Measurements from ENCODE around the gene C1orf53. TPM values are rescaled to one million over a fixed set of nuclear protein-coding genes. Genes with fewer than 3 reads are reported as not detected.

C1orf53 gene
- total and polyA plus RNA-seq, 2 donors from 2014 or later: 8.4 to 8.9 TPM

GRCh38 chr1:197942042-197942441, 39.6 kb downstream of the C1orf53 start:
- no peak for TF ChIP-seq CTCF (IDR thresholded peaks at IDR 0.05; ENCODE audit: borderline replicate concordance, extremely low read depth, insufficient read depth)
- H3K9me3 ChIP-seq (ENCODE audit: control insufficient read depth in 2 of 3, insufficient read depth in 1 of 3, low read length in 3 of 3): no peaks in the 10 kb centered on the region
- no peak overlapping the region for H3K27ac ChIP-seq (ENCODE audit: low read depth in 2 of 2, low read length in 2 of 2)
- FAIRE-seq (no peak), DNase-seq (no peak)
- intact Hi-C loops (cut with DNase I): no loop called here
- no peak overlapping the region for H3K4me3 ChIP-seq (ENCODE audit: low read length in 3 of 3)
- no peak overlapping the region for H3K9ac ChIP-seq (ENCODE audit: low read length in 3 of 3)
- no peaks in the 10 kb centered on the region for H3K4me1 ChIP-seq (ENCODE audit: control insufficient read depth in 2 of 3, insufficient read depth in 2 of 3, low read depth in 1 of 3, low read length in 3 of 3)
- no peaks in the 10 kb centered on the region for H3K36me3 ChIP-seq (ENCODE audit: control insufficient read depth in 2 of 3, insufficient read depth in 3 of 3, low read length in 3 of 3)
- H3K27me3 ChIP-seq (ENCODE audit: control insufficient read depth, insufficient read depth, low read length): no peaks in the 10 kb centered on the region

- no peak for TF ChIP-seq CTCF (IDR thresholded peaks at IDR 0.05; ENCODE audit: borderline replicate concordance, extremely low read depth, insufficient read depth)
- no peak for FAIRE-seq
- no peaks in the 10 kb centered on the region for H3K9me3 ChIP-seq (ENCODE audit: control insufficient read depth in 2 of 3, insufficient read depth in 1 of 3, low read length in 3 of 3)
Measured at GRCh38 chr1:197944485-197944884, 42.1 kb downstream of the C1orf53 start.

GRCh38 chr1:197948926-197949899, 46.8 kb downstream of the C1orf53 start:
- Histone ChIP-seq H3K27ac (ENCODE audit: low read depth in 2 of 2, low read length in 2 of 2) (no peak overlapping the region), H3K27me3 (ENCODE audit: control insufficient read depth, insufficient read depth, low read length) (no peaks in the 10 kb centered on the region), H3K9me3 (ENCODE audit: control insufficient read depth in 2 of 3, insufficient read depth in 1 of 3, low read length in 3 of 3) (no peaks in the 10 kb centered on the region), H3K4me1 (ENCODE audit: control insufficient read depth in 2 of 3, insufficient read depth in 2 of 3, low read depth in 1 of 3, low read length in 3 of 3) (no peaks in the 10 kb centered on the region), H3K36me3 (ENCODE audit: control insufficient read depth in 2 of 3, insufficient read depth in 3 of 3, low read length in 3 of 3) (no peaks in the 10 kb centered on the region), H3K9ac (ENCODE audit: low read length in 3 of 3) (no peak overlapping the region), H3K4me3 (ENCODE audit: low read length in 3 of 3) (no peak overlapping the region)
- TF ChIP-seq CTCF (IDR thresholded peaks at IDR 0.05; ENCODE audit: borderline replicate concordance, extremely low read depth, insufficient read depth): no peak
- DNase-seq (no peak), FAIRE-seq (no peak)
- intact Hi-C loops (cut with DNase I): no loop called here

More at GRCh38 chr1:197944485-197944884, 42.1 kb downstream of the C1orf53 start:
- Histone ChIP-seq H3K9ac (ENCODE audit: low read length in 3 of 3) (no peak overlapping the region), H3K27ac (ENCODE audit: low read depth in 2 of 2, low read length in 2 of 2) (no peak overlapping the region), H3K36me3 (ENCODE audit: control insufficient read depth in 2 of 3, insufficient read depth in 3 of 3, low read length in 3 of 3) (no peaks in the 10 kb centered on the region), H3K27me3 (ENCODE audit: control insufficient read depth, insufficient read depth, low read length) (no peaks in the 10 kb centered on the region), H3K4me3 (ENCODE audit: low read length in 3 of 3) (no peak overlapping the region), H3K4me1 (ENCODE audit: control insufficient read depth in 2 of 3, insufficient read depth in 2 of 3, low read depth in 1 of 3, low read length in 3 of 3) (no peaks in the 10 kb centered on the region)
- DNase-seq: no peak
- intact Hi-C loops (cut with DNase I): no loop called here

Data from kidney (tissue), 14 donors.